H1 (cell line): ENCODE measurements around the gene CACNB4. TPM values are rescaled to one million over a fixed set of nuclear protein-coding genes. Genes with fewer than 3 reads are reported as not detected.

Source experiments
- CTCF ChIA-PET: fragments of 300-600 bp; sonication (Branson Sonifier 250); formaldehyde crosslinking; loops from one replicate; lab custom pipeline; 2021; ENCODE audit not compliant: partially characterized antibody; lab: Charles Lee
- POLR2A ChIA-PET: fragments of 300-600 bp; sonication (Branson Sonifier 250); formaldehyde crosslinking; loops from one replicate; lab custom pipeline; 2021; ENCODE audit warnings: inconsistent platforms; ENCODE audit not compliant: partially characterized antibody; lab: Charles Lee
- DNase-seq, 2 experiments: peaks; one replicate each; pipeline versions ENCODE4 v3.0.0 to v3.0.0-alpha.2; 2010 to 2022; ENCODE audit warnings: low spot score in 2 of 2, low read depth in 1 of 2, mixed read lengths in 1 of 2
- FAIRE-seq: peaks from 2 replicates; lab custom pipeline; 2011; peaks lifted over from hg19 to GRCh38; lab: Jason Lieb, UNC
- H2AFZ ChIP-seq: 2 replicates; pipeline ENCODE4 v1.8.1; 2012; ENCODE audit warnings: low read length, inconsistent platforms
- H2AK5ac ChIP-seq: 2 replicates; pipeline ENCODE4 v1.6.1; 2013; ENCODE audit warnings: low read depth, low read length
- H2BK120ac ChIP-seq: replicated peaks from 2 replicates; pipeline ENCODE3; 2013; ENCODE audit warnings: low read depth, low read length, inconsistent platforms
- H2BK12ac ChIP-seq: 2 replicates; pipeline ENCODE4 v1.6.1; 2013; ENCODE audit warnings: low read depth, low read length
- H2BK15ac ChIP-seq: 2 replicates; pipeline ENCODE4 v1.6.1; 2013; ENCODE audit warnings: low read length
- H2BK20ac ChIP-seq: 2 replicates; pipeline ENCODE4 v1.6.1; 2013; ENCODE audit warnings: low read length
- H2BK5ac ChIP-seq: 2 replicates; pipeline ENCODE4 v1.6.1; 2013; ENCODE audit warnings: low read depth, low read length
- H3K14ac ChIP-seq: 2 replicates; pipeline ENCODE4 v1.6.1; 2013; ENCODE audit warnings: inconsistent platforms; ENCODE audit not compliant: insufficient read length
- H3K18ac ChIP-seq: 2 replicates; pipeline ENCODE4 v1.6.1; 2013; ENCODE audit warnings: low read length; ENCODE audit errors: extremely low read depth
- H3K23ac ChIP-seq: 2 replicates; pipeline ENCODE4 v1.6.1; 2013; ENCODE audit warnings: inconsistent platforms; ENCODE audit not compliant: insufficient read length
- H3K23me2 ChIP-seq: 2 replicates; pipeline ENCODE4 v1.6.1; 2013; ENCODE audit warnings: low read depth, low read length
- H3K27ac ChIP-seq: 2 replicates; pipeline ENCODE4 v1.6.1; 2011; ENCODE audit warnings: low read depth, low read length, inconsistent platforms
- H3K27me3 ChIP-seq, 4 experiments: replicated peaks in 1 of 4; 1 replicate in 1 of 4; 2 replicates in 3 of 4; pipeline versions ENCODE4 v1.6.1 to v1.8.1; 2011 to 2013; ENCODE audit warnings: low read length in 3 of 4, mild to moderate bottlenecking in 3 of 4, inconsistent platforms in 2 of 4, mixed read lengths in 2 of 4, moderate library complexity in 1 of 4; ENCODE audit not compliant: control insufficient read depth in 3 of 4, insufficient read depth in 3 of 4; ENCODE audit errors: extremely low read depth in 1 of 4
- H3K36me3 ChIP-seq, 4 experiments: 2 replicates each; pipeline versions ENCODE4 v1.6.1 to v1.8.1; 2011 to 2013; ENCODE audit warnings: mild to moderate bottlenecking in 4 of 4, low read length in 3 of 4, moderate library complexity in 2 of 4, control low read depth in 1 of 4, inconsistent platforms in 1 of 4; ENCODE audit not compliant: insufficient read depth in 4 of 4, control insufficient read depth in 2 of 4
- H3K4ac ChIP-seq: replicated peaks from 2 replicates; pipeline ENCODE3; 2013; ENCODE audit warnings: low read length, low read depth, mixed read lengths, inconsistent platforms; ENCODE audit not compliant: insufficient read length
- H3K4me1 ChIP-seq, 4 experiments: replicated peaks in 1 of 4; 1 replicate in 1 of 4; 2 replicates in 3 of 4; pipeline versions ENCODE4 v1.6.1 to v1.8.1; 2011 to 2013; ENCODE audit warnings: low read length in 3 of 4, inconsistent platforms in 2 of 4, mixed read lengths in 1 of 4; ENCODE audit not compliant: insufficient read depth in 4 of 4, control insufficient read depth in 3 of 4
- H3K4me2 ChIP-seq, 2 experiments: 2 replicates each; pipeline versions ENCODE4 v1.6.1 to v1.8.1; 2011 to 2013; ENCODE audit warnings: low read depth in 2 of 2, low read length in 2 of 2, control low read depth in 1 of 2, inconsistent platforms in 1 of 2, mild to moderate bottlenecking in 1 of 2; ENCODE audit not compliant: insufficient read depth in 1 of 2
- H3K4me3 ChIP-seq, 4 experiments: fragments of 200-600, 300-600 bp in 1 of 4; sonication (generic), shearing (Covaris generic), sonication (Bioruptor Twin) in 1 of 4; 2 replicates each; pipeline versions ENCODE4 v1.5.1 to v1.8.1; 2011 to 2016; ENCODE audit warnings: low read length in 4 of 4, low read depth in 3 of 4, control low read depth in 2 of 4, inconsistent platforms in 2 of 4, mild to moderate bottlenecking in 2 of 4, mixed read lengths in 1 of 4, moderate library complexity in 1 of 4; ENCODE audit not compliant: insufficient read depth in 2 of 4; ENCODE audit errors: extremely low read depth in 1 of 4
- H3K56ac ChIP-seq: replicated peaks from 2 replicates; pipeline ENCODE3; 2013; ENCODE audit warnings: low read depth, mild to moderate bottlenecking, mixed read lengths, low read length, inconsistent platforms; ENCODE audit not compliant: insufficient read length
- H3K79me1 ChIP-seq: 2 replicates; pipeline ENCODE4 v1.6.1; 2013; ENCODE audit warnings: low read depth, low read length, control low read depth
- H3K79me2 ChIP-seq, 2 experiments: 2 replicates each; pipeline versions ENCODE4 v1.6.1 to v1.8.1; 2012 to 2013; ENCODE audit warnings: low read length in 2 of 2, mild to moderate bottlenecking in 2 of 2, inconsistent platforms in 1 of 2; ENCODE audit not compliant: insufficient read depth in 2 of 2, control insufficient read depth in 1 of 2
- H3K9ac ChIP-seq, 4 experiments: replicated peaks in 1 of 4; 1 replicate in 1 of 4; 2 replicates in 3 of 4; pipeline versions ENCODE4 v1.6.1 to v1.8.1; 2011 to 2013; ENCODE audit warnings: low read depth in 3 of 4, low read length in 3 of 4, control low read depth in 2 of 4, mild to moderate bottlenecking in 2 of 4, moderate library complexity in 2 of 4, inconsistent platforms in 1 of 4; ENCODE audit errors: extremely low read depth in 1 of 4
- H3K9me3 ChIP-seq, 2 experiments: 2 replicates each; pipeline versions ENCODE4 v1.6.1 to v1.8.1; 2012 to 2013; ENCODE audit warnings: mild to moderate bottlenecking in 2 of 2, moderate library complexity in 2 of 2, control low read depth in 1 of 2, inconsistent platforms in 1 of 2, low read depth in 1 of 2, low read length in 1 of 2, mixed read lengths in 1 of 2; ENCODE audit not compliant: insufficient read depth in 2 of 2
- H4K20me1 ChIP-seq, 2 experiments: replicated peaks in 1 of 2; 2 replicates each; pipeline versions ENCODE3 to v1.8.1; 2011 to 2013; ENCODE audit warnings: inconsistent platforms in 2 of 2, low read length in 2 of 2, mild to moderate bottlenecking in 1 of 2; ENCODE audit not compliant: insufficient read depth in 2 of 2, control insufficient read depth in 1 of 2
- H4K5ac ChIP-seq: 2 replicates; pipeline ENCODE4 v1.6.1; 2013; ENCODE audit warnings: low read length, low read depth, mixed read lengths, inconsistent platforms; ENCODE audit not compliant: insufficient read length
- H4K8ac ChIP-seq: 2 replicates; pipeline ENCODE4 v1.8.0; 2013; ENCODE audit warnings: mild to moderate bottlenecking, moderate library complexity, low read length, inconsistent platforms; ENCODE audit not compliant: insufficient read depth; ENCODE audit errors: extremely low read depth
- H4K91ac ChIP-seq: replicated peaks from 2 replicates; pipeline ENCODE3; 2013; ENCODE audit warnings: low read length, mixed read lengths, inconsistent platforms; ENCODE audit not compliant: insufficient read length
- ASH2L ChIP-seq: fragments of 200-600, 300-600 bp; sonication (generic); IDR thresholded peaks from one replicate; pipeline ENCODE4 v1.7.1; 2017; ENCODE audit warnings: low read length
- KDM5A ChIP-seq: fragments of 200-600 bp; IDR thresholded peaks from 2 replicates; pipeline ENCODE4 v1.7.1; 2012; ENCODE audit warnings: mild to moderate bottlenecking, low read length, inconsistent platforms, mixed read lengths
- NANOG ChIP-seq: IDR thresholded peaks from 2 replicates; pipeline ENCODE4 v1.6.1; 2011; ENCODE audit warnings: low read length, low read depth, mild to moderate bottlenecking, inconsistent platforms; ENCODE audit not compliant: insufficient read depth, poor library complexity, severe bottlenecking
- POLR2A ChIP-seq, 2 experiments: IDR thresholded peaks; 1 replicate in 1 of 2; 2 replicates in 1 of 2; pipeline ENCODE4 v1.6.1; 2011; ENCODE audit warnings: low read depth in 2 of 2, low read length in 2 of 2, mild to moderate bottlenecking in 2 of 2; ENCODE audit errors: control extremely low read depth in 1 of 2
- RNF2 ChIP-seq: fragments of 200-900, 300-1000 bp; sonication (generic); IDR thresholded peaks from 2 replicates; pipeline ENCODE4 v1.7.1; 2016; ENCODE audit warnings: borderline replicate concordance, low read depth, mild to moderate bottlenecking, antibody characterized with exemption, low read length; ENCODE audit not compliant: poor library complexity, severe bottlenecking; ENCODE audit errors: missing control alignments
- WGBS, 2 experiments: shearing (Covaris generic) in 1 of 2; methylation state at CpG; one replicate each; pipeline versions ENCODE4 v1.1.6 to v1.1.7; 2013 to 2015; ENCODE audit warnings: low lambda C conversion rate in 2 of 2, mixed read lengths in 2 of 2, inconsistent platforms in 1 of 2, low coverage in 1 of 2, missing lambda C conversion rate in 1 of 2; ENCODE audit not compliant: insufficient replicate concordance in 2 of 2, insufficient coverage in 1 of 2, insufficient read length in 1 of 2; ENCODE audit errors: extremely low coverage in 1 of 2, missing lambda C conversion rate in 1 of 2; 5-methylcytosine and 5-hydroxymethylcytosine counted together
- polyA plus RNA-seq, 7 experiments: library from polyadenylated mRNA; depleted of rRNA in 3 of 7; stranded (reverse) in 5 of 7; unstranded in 2 of 7; fragments of >200 nt in 5 of 7; fragments of 200-250 nt in 2 of 7; gene quantifications; 1 replicate in 5 of 7; 2 replicates in 1 of 7; 4 replicates in 1 of 7; pipeline versions ENCODE4 v1.2.1 to v1.2.3, GENCODE V29; 2011 to 2013; ENCODE audit warnings: missing spikeins in 2 of 7, mixed read lengths in 2 of 7
- total RNA-seq: library from RNA; stranded (reverse); fragmentation: NEBNext Ultra II Directional; extraction: Animal tissue kit (Norgen Biotek cat#: 25700); gene quantifications from 2 replicates; pipeline ENCODE4 v1.2.1, GENCODE V29; 2021

Gene CACNB4
- total and polyA plus RNA-seq, 2 of the 8 experiments (the other 6 are each of a cell fraction or from before 2014, with no cell fraction given): 2.0 to 4.0 TPM

DNA sequence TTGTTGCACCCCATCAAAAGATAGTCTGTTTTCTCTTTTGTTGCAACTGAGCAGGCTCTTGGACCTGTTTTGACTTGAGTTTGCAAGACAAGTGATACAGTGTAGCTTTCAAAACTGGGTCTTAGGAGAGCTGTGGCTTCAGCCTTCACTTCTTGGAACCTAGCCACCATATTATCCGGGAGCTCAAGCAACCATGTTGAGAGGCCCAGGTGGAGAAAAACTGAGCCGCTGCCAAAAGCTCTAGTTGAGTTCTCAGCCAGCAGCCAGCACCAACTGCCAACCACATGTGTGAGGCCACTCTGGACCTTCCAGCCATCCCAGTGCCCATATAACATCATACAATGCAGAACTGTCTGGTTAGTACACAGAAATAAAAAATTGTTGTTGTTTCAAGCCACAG lies 5.4 kb downstream of the CACNB4 start:
- no peak overlapping the region for H4K5ac ChIP-seq

More for the DNA sequence above, 5.4 kb downstream of the CACNB4 start:
- Histone ChIP-seq H3K23ac (no peak overlapping the region), H3K56ac (no peak overlapping the region), H3K18ac (no peak overlapping the region), H4K8ac (no peak overlapping the region), H3K9ac (no peak overlapping the region), H3K4ac (no peak overlapping the region), H2BK12ac (no peak overlapping the region), H3K36me3 (no peaks in the 10 kb centered on the region), H3K79me1 (no peaks in the 10 kb centered on the region), H3K27ac (no peak overlapping the region), H3K4me3 (no peak overlapping the region), H3K14ac (no peak overlapping the region), H4K91ac (no peak overlapping the region), H2BK20ac (no peak overlapping the region), H3K9me3 (no peaks in the 10 kb centered on the region), H3K4me2 (no peak overlapping the region), H2AK5ac (no peak overlapping the region), H3K23me2 (peaks cover 11% of the 10 kb centered on the region; the same call in 1 of the 2 replicates), H3K27me3 (peaks cover 13 to 22% (median 19%) of the 10 kb centered on the region in 4 experiments), H2AFZ (no peak overlapping the region), H4K20me1 (no peaks in the 10 kb centered on the region), H2BK15ac (no peak overlapping the region), H2BK120ac (no peak overlapping the region), H2BK5ac (no peak overlapping the region), H3K79me2 (no peaks in the 10 kb centered on the region), H3K4me1 (peaks cover 0 to 4% (median 1%) of the 10 kb centered on the region in 4 experiments; a peak in 2 of 7 replicates)
- DNase-seq: no peak
- CTCF ChIA-PET: no interaction called here
- no peak for TF ChIP-seq NANOG
- TF ChIP-seq KDM5A: no peak
- TF ChIP-seq POLR2A (IDR thresholded peaks at IDR 0.05; ENCODE audit: control extremely low read depth in 1 of 2, low read depth in 2 of 2, low read length in 2 of 2): no peak
- TF ChIP-seq ASH2L: no peak
- TF ChIP-seq RNF2: no peak
- FAIRE-seq: no peak
- WGBS, 2 experiments: 90% methylated on average over 2 of the region's 2 CpGs; no CpG with 5 or more reads in 1 of the 2 experiments
- POLR2A ChIA-PET: no interaction called here
